HK-2 (cell line): ENCODE results near the gene TSC1.
A peak's percentile ranks its signal among the peaks of the same experiment; 100 is the strongest.

Source experiments
- DNase-seq: peaks from one replicate; pipeline ENCODE4 v3.0.0-alpha.2; 2018; ENCODE audit not compliant: unreplicated experiment

Gene TSC1

GRCh38 chr9:132888151-132888550 is 56.3 kb downstream of the TSC1 start:
- DNase-seq: no peak

- no peak for DNase-seq
Measured at GRCh38 chr9:132887181-132888120, 57.0 kb downstream of the TSC1 start.

GRCh38 chr9:132886334-132886725 is 58.1 kb downstream of the TSC1 start:
- DNase-seq: no peak

GRCh38 chr9:132885720-132886333 is 58.6 kb downstream of the TSC1 start:
- no peak for DNase-seq

- DNase-seq: no peak
Measured at GRCh38 chr9:132883349-132884294, 60.8 kb downstream of the TSC1 start.

- DNase-seq: no peak
Measured at GRCh38 chr9:132882616-132883015, 61.8 kb downstream of the TSC1 start.

GRCh38 chr9:132881826-132882225 is 62.6 kb downstream of the TSC1 start:
- DNase-seq: no peak

GRCh38 chr9:132880324-132880661 is 64.1 kb downstream of the TSC1 start:
- no peak for DNase-seq

- no peak for DNase-seq
Measured at GRCh38 chr9:132879457-132880323, 64.7 kb downstream of the TSC1 start.

- DNase-seq: peak; percentile 31
Measured at GRCh38 chr9:132878695-132879456, 65.5 kb downstream of the TSC1 start, which contains the start of gene SPACA9. TSS of gene SPACA9 (plus strand) at chr9:132878898. CDS start at chr9:132883948, 5,050 bp downstream.

GRCh38 chr9:132877824-132878694 is 66.4 kb downstream of the TSC1 start, which contains the start of gene AK8:
TSS of gene AK8 (minus strand) at chr9:132878284. CDS start at chr9:132878255, 29 bp downstream.
- peak; percentile 65 for DNase-seq

- no peak for DNase-seq
Measured at GRCh38 chr9:132877458-132877823, 67.0 kb downstream of the TSC1 start.

- no peak for DNase-seq
Measured at GRCh38 chr9:132876849-132877248, 67.6 kb downstream of the TSC1 start.

GRCh38 chr9:132875159-132875558 is 69.3 kb downstream of the TSC1 start:
- no peak for DNase-seq

- DNase-seq: no peak
Measured at GRCh38 chr9:132873403-132873802, 71.0 kb downstream of the TSC1 start.

GRCh38 chr9:132869266-132869665 is 75.2 kb downstream of the TSC1 start:
- no peak for DNase-seq

- no peak for DNase-seq
Measured at GRCh38 chr9:132866898-132867297, 77.5 kb downstream of the TSC1 start.

GRCh38 chr9:132864691-132865090 is 79.7 kb downstream of the TSC1 start:
- DNase-seq: no peak

GRCh38 chr9:132864277-132864676 is 80.1 kb downstream of the TSC1 start:
- DNase-seq: no peak
